DMS114 treated with DMSO at 0.1 percent for 48 hours (cell line): ENCODE measurements around the gene LHFPL5.

ENCODE experiments used
- DNase-seq: peaks from one replicate; lab custom pipeline; 2025; ENCODE audit not compliant: unreplicated experiment; lab: John Stamatoyannopoulos, UW

LHFPL5 gene

GRCh38 chr6:35790683-35791082 is 14.5 kb upstream of the LHFPL5 start:
- DNase-seq = no peak

- DNase-seq = no peak
Observed at GRCh38 chr6:35794536-35795452, 10.4 kb upstream of the LHFPL5 start.

- no peak for DNase-seq
Observed at GRCh38 chr6:35795453-35796071, 9.6 kb upstream of the LHFPL5 start.

GRCh38 chr6:35796236-35796635 is 8.9 kb upstream of the LHFPL5 start:
- no peak for DNase-seq

- DNase-seq = no peak
Observed at GRCh38 chr6:35797837-35798526, 7.2 kb upstream of the LHFPL5 start.

- no peak for DNase-seq
Observed at GRCh38 chr6:35798706-35799105, 6.4 kb upstream of the LHFPL5 start.

GRCh38 chr6:35801148-35801547 is 4.0 kb upstream of the LHFPL5 start:
- no peak for DNase-seq

GRCh38 chr6:35808688-35809087 is 3.5 kb downstream of the LHFPL5 start:
- DNase-seq = no peak

GRCh38 chr6:35809809-35810208 is 4.7 kb downstream of the LHFPL5 start:
- no peak for DNase-seq

GRCh38 chr6:35810971-35811698 is 6.0 kb downstream of the LHFPL5 start:
- no peak for DNase-seq

- DNase-seq = no peak
Observed at GRCh38 chr6:35811699-35811995, 6.5 kb downstream of the LHFPL5 start.

- no peak for DNase-seq
Observed at GRCh38 chr6:35817515-35817914, 12.4 kb downstream of the LHFPL5 start.

- DNase-seq = no peak
Observed at GRCh38 chr6:35823601-35824000, 18.4 kb downstream of the LHFPL5 start.

- no peak for DNase-seq
Observed at GRCh38 chr6:35824552-35825192, 19.5 kb downstream of the LHFPL5 start.

GRCh38 chr6:35829306-35829705 is 24.2 kb downstream of the LHFPL5 start:
- no peak for DNase-seq

- DNase-seq = no peak
Observed at GRCh38 chr6:35831257-35832007, 26.3 kb downstream of the LHFPL5 start.

GRCh38 chr6:35833536-35833935 is 28.4 kb downstream of the LHFPL5 start:
- DNase-seq = no peak

- no peak for DNase-seq
Observed at GRCh38 chr6:35839019-35839418, 33.9 kb downstream of the LHFPL5 start.

- DNase-seq = no peak
Observed at GRCh38 chr6:35842381-35842780, 37.2 kb downstream of the LHFPL5 start.

- no peak for DNase-seq
Observed at GRCh38 chr6:35844290-35844689, 39.1 kb downstream of the LHFPL5 start.
